Fibroblast of villous mesenchyme (primary cell): Measurements from ENCODE around the gene DNAJC25. TPM values are rescaled to one million over a fixed set of nuclear protein-coding genes. Genes with fewer than 3 reads are reported as not detected.

ENCODE experiments used
- DNase-seq: peaks from one replicate; pipeline ENCODE4 v3.0.0-alpha.2; 2010; ENCODE audit warnings: low read depth
- H3K4me3 ChIP-seq: 2 replicates; pipeline ENCODE4 v1.5.1; 2011; ENCODE audit warnings: low read depth, mild to moderate bottlenecking, low read length
- total RNA-seq: library from RNA; depleted of rRNA; stranded (reverse); fragments of >200 nt; gene quantifications from 2 replicates; pipeline ENCODE4 v1.2.3, GENCODE V29; 2012
- TF ChIP-seq, protein P1 (sequence below): IDR thresholded peaks from 2 replicates; pipeline ENCODE4 v1.5.1; 2012; ENCODE audit warnings: low read depth, mild to moderate bottlenecking, low read length; ENCODE audit not compliant: insufficient read depth

The DNAJC25 gene
- total RNA-seq, 1 donor = 9.9 TPM

DNA sequence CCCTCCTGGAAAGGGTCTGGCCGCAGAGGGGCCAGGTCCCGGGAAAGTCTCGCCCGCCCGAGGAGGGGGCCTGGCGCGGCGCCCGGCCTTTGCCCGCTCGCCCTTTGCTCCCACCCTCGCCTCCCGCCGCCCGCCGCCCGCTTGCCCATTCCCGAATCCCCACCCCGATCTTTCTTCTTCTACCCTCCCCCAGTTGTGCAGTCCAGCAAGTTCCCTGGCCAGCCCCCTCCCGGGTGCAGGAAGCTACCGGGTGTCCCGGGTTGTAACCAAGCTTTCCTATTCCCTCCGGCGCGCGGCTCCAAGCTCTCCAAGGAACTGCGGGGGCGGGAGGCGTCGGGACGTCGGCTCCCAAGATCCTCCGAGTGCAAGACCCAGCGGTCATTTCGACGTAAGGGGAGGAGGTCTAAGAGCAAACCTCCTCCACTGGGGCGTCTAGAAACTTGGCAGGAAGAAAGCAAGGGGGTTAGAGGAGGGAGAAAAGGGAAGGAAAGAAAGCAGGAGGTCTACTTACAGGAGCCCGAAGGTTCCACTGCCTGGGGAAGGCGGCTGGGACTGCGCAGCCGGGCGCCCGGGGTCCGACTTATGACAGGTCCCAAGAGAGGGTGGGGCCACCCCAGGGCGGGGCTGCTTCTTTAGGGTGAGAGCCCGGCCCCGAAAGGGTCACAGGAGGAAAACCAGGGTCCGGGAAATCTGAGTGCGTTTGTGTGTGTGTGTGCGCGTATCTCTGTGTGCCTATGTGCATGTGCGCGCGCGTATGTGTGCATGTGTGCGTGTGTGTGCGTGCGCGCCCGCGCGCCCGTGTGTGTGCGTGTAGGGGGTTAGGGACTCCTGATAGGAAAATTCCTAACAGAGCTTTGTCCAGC, 31.8 kb upstream of the DNAJC25 start, which contains the start of gene PTGR1:
TSS of gene PTGR1 (minus strand) at position 556 of the 863 bp plus-strand sequence. CDS start 2,225 bp downstream, outside the sequence.
- H3K4me3 ChIP-seq = peak within 1 kb of the TSS; percentile 82
- TF ChIP-seq, protein P1, sequence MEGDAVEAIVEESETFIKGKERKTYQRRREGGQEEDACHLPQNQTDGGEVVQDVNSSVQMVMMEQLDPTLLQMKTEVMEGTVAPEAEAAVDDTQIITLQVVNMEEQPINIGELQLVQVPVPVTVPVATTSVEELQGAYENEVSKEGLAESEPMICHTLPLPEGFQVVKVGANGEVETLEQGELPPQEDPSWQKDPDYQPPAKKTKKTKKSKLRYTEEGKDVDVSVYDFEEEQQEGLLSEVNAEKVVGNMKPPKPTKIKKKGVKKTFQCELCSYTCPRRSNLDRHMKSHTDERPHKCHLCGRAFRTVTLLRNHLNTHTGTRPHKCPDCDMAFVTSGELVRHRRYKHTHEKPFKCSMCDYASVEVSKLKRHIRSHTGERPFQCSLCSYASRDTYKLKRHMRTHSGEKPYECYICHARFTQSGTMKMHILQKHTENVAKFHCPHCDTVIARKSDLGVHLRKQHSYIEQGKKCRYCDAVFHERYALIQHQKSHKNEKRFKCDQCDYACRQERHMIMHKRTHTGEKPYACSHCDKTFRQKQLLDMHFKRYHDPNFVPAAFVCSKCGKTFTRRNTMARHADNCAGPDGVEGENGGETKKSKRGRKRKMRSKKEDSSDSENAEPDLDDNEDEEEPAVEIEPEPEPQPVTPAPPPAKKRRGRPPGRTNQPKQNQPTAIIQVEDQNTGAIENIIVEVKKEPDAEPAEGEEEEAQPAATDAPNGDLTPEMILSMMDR = no peak
- DNase-seq = peak; percentile 92

DNA sequence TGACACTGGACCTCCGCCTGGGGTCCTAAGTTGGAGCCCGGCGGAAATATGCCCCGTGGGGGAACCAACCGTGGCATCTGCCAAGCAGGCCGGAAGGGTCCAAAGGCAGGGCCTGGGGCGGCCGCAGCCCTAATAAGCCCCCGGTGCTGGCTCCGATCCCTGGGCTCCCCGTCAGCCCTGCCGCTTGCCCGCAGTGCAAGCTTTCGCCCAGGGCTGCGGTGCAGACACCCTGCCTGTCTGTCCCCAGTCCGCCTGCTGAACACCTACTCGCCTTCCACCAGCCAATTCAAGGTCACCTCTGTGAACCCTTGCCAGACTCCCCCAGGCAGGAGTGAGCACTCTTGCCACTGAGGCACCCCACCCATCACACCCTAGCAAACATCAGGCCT, 31.2 kb upstream of the DNAJC25 start:
- H3K4me3 ChIP-seq = peak overlapping the region; percentile 82
- TF ChIP-seq, protein P1 = no peak
- no peak for DNase-seq

DNA sequence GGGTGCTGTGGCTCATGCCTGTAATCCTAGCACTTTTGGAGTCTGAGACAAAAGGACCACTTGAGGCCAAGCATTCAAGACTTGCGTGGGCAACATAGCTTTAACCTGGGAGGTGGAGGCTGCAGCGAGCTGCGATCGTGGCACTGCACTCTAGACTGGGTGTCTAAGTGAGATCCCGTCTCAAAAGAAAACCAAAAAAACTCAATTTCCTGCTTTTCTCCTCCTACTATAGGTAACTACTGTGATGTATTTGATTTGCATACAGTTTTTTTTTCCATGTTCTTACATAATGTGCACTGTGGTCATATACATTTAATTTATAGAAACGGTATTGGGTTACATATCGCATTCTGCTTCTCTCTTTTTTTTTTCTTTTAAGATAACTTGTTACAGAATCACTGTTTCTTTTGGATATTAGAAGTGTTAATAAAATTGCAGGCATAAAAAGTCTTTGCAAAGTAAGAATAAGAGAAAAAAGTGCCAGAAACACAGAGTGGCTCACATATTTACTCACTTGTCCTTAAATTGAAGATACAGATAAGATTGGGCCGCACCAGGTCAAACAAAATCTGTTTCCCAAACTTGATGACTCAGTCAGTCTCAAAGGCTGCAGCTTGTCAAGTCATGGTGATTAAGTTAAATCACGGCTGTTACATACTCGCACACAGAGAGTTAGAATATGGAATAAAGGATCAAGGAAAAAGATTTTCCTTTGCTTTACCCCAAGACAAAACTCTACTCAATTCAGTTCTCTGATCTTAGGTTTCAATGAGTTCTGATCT, 29.7 kb upstream of the DNAJC25 start:
- no peak overlapping the region for H3K4me3 ChIP-seq
- TF ChIP-seq, protein P1 = no peak
- DNase-seq = peak; percentile 85

DNA sequence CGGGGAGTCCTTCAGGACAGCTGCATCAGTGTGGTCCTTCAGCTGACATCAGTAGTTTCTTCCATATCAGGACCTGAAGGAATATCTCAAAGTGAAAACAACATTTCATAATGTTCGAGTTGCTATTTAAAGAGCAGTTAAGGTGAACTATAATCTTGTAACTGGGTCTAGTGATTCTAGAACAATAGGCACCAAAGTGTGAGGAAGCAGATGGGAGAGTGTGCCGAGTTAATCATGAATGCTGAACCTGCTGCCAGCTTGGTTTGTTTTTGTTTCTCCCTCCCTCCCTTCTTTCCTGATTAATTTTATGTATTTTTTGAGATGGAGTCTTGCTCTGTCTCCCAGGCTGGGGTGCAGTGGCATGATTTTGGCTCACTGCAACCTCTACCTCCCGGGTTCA, 28.1 kb upstream of the DNAJC25 start:
- no peak for DNase-seq
- TF ChIP-seq, protein P1 = no peak

DNA sequence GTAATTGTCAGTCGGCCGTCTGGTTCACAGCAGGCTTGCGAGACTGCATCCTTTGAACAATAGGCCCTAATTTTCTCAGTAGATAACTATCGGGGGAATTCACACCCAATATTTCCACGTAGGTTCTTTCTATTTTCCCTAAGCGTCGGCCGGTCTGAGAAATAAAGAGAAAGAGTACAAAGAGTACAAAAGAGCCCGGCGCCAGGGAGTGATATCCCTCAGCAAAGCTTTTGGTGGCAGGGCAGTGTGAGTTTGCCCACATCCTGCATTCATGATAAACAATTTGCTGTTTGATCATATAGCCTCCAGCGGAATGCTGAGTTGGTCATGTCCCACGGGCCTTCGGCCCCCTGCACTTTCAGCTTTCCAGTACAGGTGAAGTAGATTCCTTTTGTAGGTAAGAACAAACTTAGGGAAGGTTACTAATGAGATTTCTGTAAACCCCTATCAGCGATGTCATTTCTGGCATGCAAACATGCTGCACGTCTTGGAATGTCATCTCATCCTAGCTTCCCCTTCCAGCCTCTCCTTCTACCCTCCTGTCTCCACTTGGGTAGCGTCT, 27.0 kb upstream of the DNAJC25 start:
- no peak for DNase-seq
- TF ChIP-seq, protein P1 = no peak
- no peak overlapping the region for H3K4me3 ChIP-seq

More for the DNA sequence above, 28.1 kb upstream of the DNAJC25 start:
- H3K4me3 ChIP-seq = no peak overlapping the region

DNA sequence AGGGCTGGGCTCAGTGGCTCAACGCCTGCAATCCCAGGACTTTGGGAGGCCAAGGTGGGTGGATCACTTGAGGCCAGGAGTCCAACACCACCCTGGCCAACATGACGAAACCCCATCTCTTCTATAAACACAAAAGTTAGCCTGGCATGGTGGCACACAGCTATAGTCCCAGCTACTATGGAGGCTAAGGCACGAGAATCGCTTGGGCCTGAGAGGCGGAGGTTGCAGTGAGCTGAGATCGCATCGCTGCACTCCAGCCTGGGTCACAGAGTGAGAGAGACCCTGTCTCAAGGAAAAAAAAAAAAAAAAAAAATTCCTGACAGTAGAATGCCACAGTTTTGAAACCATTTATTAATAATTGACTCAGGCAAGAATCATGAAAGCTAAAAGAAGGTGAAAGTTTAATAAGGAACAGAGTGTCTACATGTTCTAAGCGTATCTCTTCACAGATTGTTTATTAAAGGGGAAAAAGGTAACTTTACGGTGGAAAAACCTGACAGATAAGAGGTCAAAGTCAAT, 26.0 kb upstream of the DNAJC25 start:
- no peak for DNase-seq
- no peak overlapping the region for H3K4me3 ChIP-seq
- TF ChIP-seq, protein P1 = no peak
